Measurements from ENCODE around the gene MFAP2.
"Not testable (repeated sequence)": the region's sequence is repeated elsewhere in the genome, so short reads cannot be mapped to it uniquely, and the experiment has no call there.

Gene MFAP2

GRCh38 chr1:16958475-16958874 is 21.9 kb downstream of the MFAP2 start:
- DNase-seq = no peak

GRCh38 chr1:16957731-16958130 is 22.7 kb downstream of the MFAP2 start:
- no peak for DNase-seq

DNA sequence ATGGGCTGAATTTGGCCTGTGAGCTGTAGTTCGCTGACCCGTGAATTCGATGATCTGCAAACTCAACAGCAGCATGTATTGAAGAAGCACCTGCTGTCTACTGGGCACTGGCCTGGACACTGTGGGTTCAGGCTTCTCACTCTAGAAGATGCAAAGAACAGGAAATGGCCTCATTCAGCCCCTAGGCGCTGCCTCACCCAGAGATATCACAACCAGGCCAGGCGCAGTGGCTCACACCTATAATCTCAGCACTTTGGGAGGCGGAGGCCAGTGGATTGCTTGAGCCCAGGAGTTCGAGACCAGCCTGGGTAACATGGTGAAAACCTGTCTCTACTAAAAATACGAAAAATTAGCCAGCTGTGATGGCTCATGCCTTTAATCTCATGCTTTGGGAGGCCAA is 23.6 kb downstream of the MFAP2 start:
- no peak for DNase-seq

DNA sequence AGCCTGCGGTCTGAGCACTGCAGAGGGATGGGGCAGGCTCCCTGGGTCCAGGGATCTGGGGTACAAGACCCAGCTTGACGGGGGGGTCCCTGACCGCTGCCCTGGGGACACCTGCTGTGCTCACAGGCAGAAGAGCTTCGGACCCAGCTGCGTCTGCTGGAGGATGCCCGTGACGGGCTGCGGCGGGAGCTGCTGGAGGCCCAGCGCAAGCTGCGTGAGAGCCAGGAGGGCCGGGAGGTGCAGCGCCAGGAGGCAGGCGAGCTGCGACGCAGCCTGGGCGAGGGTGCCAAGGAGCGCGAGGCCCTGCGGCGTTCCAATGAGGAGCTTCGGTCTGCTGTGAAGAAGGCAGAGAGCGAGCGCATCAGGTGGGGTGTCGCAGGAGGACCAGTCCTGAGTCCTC is 25.2 kb downstream of the MFAP2 start:
- no peak for DNase-seq

DNA sequence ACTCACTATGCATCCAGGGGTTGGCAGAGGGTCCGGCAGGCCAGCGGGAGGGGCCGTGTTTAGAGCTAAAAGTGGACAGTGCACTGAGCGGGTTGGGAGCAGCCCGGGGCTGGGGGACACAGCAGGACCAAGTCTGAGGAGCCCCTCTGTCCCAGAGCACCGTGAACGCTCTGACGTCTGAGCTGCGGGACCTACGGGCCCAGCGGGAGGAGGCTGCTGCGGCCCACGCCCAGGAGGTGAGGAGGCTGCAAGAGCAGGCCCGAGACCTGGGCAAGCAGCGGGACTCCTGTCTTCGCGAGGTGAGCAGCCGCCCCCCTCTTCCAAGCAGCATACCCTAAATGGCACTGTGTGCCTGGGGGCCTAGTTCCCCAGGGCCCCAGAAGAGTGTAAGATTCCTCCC is 25.8 kb downstream of the MFAP2 start:
- DNase-seq = no peak

DNA sequence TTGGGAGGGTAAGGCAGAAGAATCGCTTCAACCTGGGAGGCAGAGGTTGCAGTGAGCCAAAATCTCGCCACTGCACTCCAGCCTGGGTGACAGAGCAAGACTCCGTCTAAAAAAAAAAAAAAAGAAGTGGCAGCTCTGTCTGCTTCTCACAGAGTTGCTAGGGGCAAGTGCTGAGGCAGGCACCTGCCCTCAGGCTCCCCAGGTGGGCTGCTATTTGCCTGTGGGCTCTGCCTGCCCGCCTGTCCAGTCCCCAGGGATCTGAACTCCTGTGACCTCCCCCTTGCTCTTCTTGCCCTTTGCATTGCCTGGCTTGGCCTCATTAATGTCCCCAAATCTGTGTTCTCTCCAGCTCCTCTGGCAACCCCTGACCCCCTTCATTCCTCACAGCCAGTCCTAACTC is 28.0 kb downstream of the MFAP2 start:
- DNase-seq = not testable (repeated sequence)

DNA sequence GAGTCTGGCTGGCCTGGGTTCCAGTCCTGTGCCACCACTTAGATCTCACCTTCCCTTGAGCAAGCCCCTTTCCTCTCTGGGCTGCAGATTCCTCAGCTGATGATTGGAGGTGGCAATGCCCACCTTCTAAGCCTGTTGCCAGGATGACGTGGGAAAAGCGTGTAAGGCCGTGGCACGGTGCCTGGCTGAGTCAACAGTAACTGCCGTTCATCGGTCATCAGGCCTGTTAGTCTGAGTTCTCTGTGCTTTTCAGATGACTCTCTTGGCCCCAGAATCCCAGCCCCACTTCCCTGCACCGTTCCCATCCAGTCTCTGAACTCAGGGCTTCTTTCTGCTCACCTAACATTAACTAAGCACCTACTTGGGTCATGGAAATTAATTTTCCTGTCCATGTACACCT is 31.4 kb downstream of the MFAP2 start:
- not testable (repeated sequence) for DNase-seq

DNA sequence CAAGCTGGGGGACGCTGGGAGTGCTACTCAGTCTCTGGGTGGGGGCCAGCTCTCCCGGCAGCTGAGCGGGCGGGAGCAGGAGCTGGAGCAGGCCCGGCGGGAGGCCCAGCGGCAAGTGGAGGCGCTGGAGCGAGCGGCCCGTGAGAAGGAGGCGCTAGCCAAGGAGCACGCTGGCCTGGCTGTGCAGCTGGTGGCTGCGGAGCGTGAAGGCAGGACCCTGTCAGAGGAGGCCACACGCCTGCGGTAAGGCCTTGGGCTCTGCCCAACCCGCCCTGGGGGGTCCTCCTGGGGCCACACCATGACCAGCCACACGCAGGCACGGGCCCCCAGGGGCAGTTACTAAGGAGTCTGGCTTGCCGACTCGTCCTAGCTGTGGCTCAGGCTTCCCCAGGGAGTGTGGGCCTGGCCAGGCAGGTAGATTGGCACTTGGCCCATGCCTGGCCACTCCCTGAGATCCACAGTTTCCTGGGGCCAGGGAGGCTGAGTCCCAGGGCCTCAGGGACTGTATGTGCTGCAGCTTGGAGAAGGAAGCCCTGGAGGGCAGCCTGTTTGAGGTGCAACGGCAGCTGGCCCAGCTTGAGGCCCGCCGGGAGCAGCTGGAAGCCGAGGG is 32.0 kb downstream of the MFAP2 start:
- not testable (repeated sequence) for DNase-seq

- DNase-seq = no peak
Measured at GRCh38 chr1:16946646-16947045, 33.8 kb downstream of the MFAP2 start.

GRCh38 chr1:16946185-16946584 is 34.2 kb downstream of the MFAP2 start:
- not testable (repeated sequence) for DNase-seq

DNA sequence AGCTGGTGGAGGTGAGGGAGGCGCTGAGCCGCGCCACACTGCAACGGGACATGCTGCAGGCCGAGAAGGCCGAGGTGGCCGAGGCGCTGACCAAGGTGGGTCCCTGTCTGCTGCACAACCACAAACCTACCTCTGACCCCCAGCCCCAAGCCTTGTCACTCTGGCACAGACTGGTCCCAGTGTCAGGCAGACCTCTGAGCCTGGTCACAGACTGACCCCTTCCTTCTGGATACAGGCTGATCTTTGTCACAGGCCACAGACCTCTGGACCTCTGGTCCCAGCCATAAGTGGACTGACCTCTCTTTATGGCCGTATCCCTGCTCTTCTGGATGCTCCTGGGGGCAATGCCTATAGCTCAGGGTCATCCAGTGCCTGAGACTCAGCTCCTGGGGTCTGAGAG is 34.9 kb downstream of the MFAP2 start:
- not testable (repeated sequence) for DNase-seq

DNA sequence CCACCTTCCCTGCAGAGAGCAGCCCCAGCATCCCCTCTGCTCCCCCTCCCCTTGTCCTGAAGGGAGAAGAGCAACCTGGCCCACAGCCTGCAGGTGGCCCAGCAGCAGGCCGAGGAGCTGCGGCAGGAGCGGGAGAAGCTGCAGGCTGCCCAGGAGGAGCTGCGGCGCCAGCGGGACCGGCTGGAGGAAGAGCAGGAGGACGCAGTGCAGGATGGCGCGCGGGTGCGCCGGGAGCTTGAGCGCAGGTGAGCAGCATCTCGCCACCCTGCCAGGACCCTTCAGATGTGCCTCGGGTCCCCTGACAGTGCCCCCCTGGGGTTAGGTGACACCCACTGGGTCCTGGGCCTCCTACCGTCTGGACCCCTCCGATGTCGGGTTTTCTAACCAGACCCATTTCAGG is 36.4 kb downstream of the MFAP2 start:
- no peak for DNase-seq

DNA sequence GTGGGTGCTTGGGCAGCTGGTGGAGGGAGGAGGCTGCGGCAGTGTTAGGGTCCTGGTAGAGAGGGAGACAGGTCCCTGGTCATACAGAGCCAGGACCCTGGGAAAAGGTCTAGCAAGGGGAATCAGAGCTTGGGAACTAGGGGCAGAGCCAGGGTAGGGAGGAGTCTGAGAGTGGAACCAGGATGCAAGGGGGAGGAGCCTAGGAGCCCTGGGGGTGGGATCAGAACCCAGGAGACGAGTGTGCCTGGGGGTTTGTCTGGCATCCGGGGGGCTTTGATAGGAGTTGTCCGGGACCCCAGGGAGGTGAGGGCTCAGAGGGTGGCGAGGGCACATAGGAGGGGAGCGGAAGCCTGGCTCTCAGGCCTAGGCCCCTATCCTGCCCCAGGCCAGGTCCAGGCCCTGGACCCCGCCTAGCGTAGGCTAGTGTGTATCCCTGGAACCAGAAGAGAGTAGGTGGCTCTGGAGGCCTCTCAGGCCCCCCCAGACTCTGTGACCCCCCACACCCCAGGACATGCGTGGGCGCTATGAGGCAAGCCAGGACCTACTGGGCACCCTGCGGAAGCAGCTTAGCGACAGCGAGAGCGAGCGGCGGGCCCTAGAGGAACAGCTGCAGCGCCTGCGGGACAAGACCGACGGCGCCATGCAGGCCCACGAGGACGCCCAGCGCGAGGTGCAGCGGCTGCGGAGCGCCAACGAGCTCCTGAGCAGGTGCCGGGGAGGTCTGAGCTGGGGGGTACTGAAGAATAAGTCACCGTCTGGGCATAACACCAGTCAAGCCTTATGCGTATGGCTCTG is 40.8 kb downstream of the MFAP2 start:
- DNase-seq = not testable (repeated sequence)

- no peak for DNase-seq
Measured at GRCh38 chr1:16938351-16939321, 41.8 kb downstream of the MFAP2 start.

DNA sequence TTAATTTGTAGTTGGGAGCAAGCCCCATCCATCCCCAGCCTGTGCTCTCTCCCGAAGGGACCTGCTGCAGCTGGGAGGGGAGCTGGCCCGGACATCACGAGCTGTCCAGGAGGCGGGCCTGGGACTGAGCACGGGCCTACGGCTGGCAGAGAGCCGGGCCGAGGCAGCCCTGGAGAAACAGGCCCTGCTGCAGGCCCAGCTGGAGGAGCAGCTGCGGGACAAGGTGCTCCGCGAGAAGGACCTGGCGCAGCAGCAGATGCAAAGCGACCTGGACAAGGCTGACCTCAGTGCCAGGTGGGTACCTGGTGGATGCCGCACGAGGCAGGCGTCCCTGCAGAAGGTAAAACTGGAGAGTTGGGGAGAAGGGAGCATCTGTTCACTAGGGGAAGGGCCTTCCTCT is 43.8 kb downstream of the MFAP2 start:
- not testable (repeated sequence) for DNase-seq

- not testable (repeated sequence) for DNase-seq
Measured at GRCh38 chr1:16933945-16934344, 46.5 kb downstream of the MFAP2 start.

- DNase-seq = not testable (repeated sequence)
Measured at GRCh38 chr1:16931206-16931934, 49.0 kb downstream of the MFAP2 start.

GRCh38 chr1:16929146-16930041 is 51.0 kb downstream of the MFAP2 start:
- DNase-seq = not testable (repeated sequence)

GRCh38 chr1:16927711-16928485 is 52.5 kb downstream of the MFAP2 start:
- DNase-seq = no peak

DNA sequence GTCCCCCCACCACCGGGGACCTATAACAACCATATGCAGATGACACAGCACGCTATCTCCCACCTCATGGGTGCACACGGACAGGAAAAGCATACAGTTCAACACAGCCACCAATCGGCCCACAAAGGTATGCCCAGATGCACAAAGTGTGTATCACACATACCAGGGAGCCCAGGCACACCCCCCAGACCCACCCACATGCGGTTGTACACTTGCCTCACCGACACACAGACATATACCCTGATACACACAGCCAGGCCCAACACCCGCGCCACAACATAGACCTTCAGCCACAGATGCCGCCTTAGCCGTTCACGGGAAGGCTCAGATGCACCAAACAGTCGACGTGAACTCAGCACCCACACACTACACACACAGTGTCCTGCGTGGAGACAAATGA is 53.2 kb downstream of the MFAP2 start:
- no peak for DNase-seq
